Dermis blood vessel endothelial cell (primary cell): Measurements from ENCODE around the gene OMA1. TPM values are rescaled to one million over a fixed set of nuclear protein-coding genes. Genes with fewer than 3 reads are reported as not detected.

Source experiments
- DNase-seq: peaks from one replicate; pipeline ENCODE4 v3.0.0; 2010
- total RNA-seq: library from RNA; depleted of rRNA; stranded (reverse); fragments of >200 nt; gene quantifications from 2 replicates; pipeline ENCODE4 v1.2.3, GENCODE V29; 2014

Gene OMA1
- total RNA-seq, 1 donor from 2014 or later: 21.3 TPM

GRCh38 chr1:58457023-58457635 is 89.4 kb downstream of the OMA1 start:
- DNase-seq: no peak

- DNase-seq: no peak
Observed at GRCh38 chr1:58456470-58456869, 90.1 kb downstream of the OMA1 start.

GRCh38 chr1:58454807-58455206 is 91.7 kb downstream of the OMA1 start:
- no peak for DNase-seq

- no peak for DNase-seq
Observed at GRCh38 chr1:58454385-58454784, 92.1 kb downstream of the OMA1 start.

- DNase-seq: no peak
Observed at GRCh38 chr1:58451560-58452191, 94.8 kb downstream of the OMA1 start.

- no peak for DNase-seq
Observed at GRCh38 chr1:58447886-58448285, 98.6 kb downstream of the OMA1 start.

- DNase-seq: no peak
Observed at GRCh38 chr1:58447042-58447441, 99.5 kb downstream of the OMA1 start.

GRCh38 chr1:58446368-58446767 is 100.2 kb downstream of the OMA1 start:
- no peak for DNase-seq

- DNase-seq: no peak
Observed at GRCh38 chr1:58443986-58444868, 102.3 kb downstream of the OMA1 start.

- no peak for DNase-seq
Observed at GRCh38 chr1:58442114-58442513, 104.4 kb downstream of the OMA1 start.

GRCh38 chr1:58441699-58442098 is 104.8 kb downstream of the OMA1 start:
- DNase-seq: no peak

- DNase-seq: no peak
Observed at GRCh38 chr1:58440696-58441095, 105.8 kb downstream of the OMA1 start.

GRCh38 chr1:58439946-58440345 is 106.6 kb downstream of the OMA1 start:
- no peak for DNase-seq

- no peak for DNase-seq
Observed at GRCh38 chr1:58438468-58438867, 108.1 kb downstream of the OMA1 start.

GRCh38 chr1:58437623-58438022 is 108.9 kb downstream of the OMA1 start:
- DNase-seq: no peak

- DNase-seq: no peak
Observed at GRCh38 chr1:58436615-58437297, 109.8 kb downstream of the OMA1 start.

GRCh38 chr1:58435376-58435775 is 111.2 kb downstream of the OMA1 start:
- DNase-seq: no peak

- DNase-seq: peak; percentile 17
Observed at GRCh38 chr1:58434607-58435006, 111.9 kb downstream of the OMA1 start.

- peak; percentile 24 for DNase-seq
Observed at GRCh38 chr1:58434181-58434580, 112.3 kb downstream of the OMA1 start.

- DNase-seq: peak; percentile 67
Observed at GRCh38 chr1:58432851-58433668, 113.5 kb downstream of the OMA1 start.

GRCh38 chr1:58431901-58432620 is 114.5 kb downstream of the OMA1 start:
- no peak for DNase-seq
